NCI-H146 treated with DMSO at 0.1 percent for 48 hours (cell line): ENCODE data around the gene RAB6A.
"Not testable (repeated sequence)": the region's sequence is repeated elsewhere in the genome, so short reads cannot be mapped to it uniquely, and the experiment has no call there.

Experiments
- DNase-seq: peaks from one replicate; lab custom pipeline; 2025; ENCODE audit not compliant: unreplicated experiment; lab: John Stamatoyannopoulos, UW

RAB6A gene

GRCh38 chr11:73760679-73761402 lies at the start of gene RAB6A:
RAB6A (minus strand) TSS chr11:73761074; CDS start chr11:73760635, 439 bp downstream.
- peak; percentile 98 for DNase-seq

GRCh38 chr11:73810637-73811036 lies 49.8 kb upstream of the RAB6A start:
- DNase-seq, result no peak

- no peak for DNase-seq
Measured at GRCh38 chr11:73808052-73808451, 47.2 kb upstream of the RAB6A start.

GRCh38 chr11:73804712-73805111 lies 43.8 kb upstream of the RAB6A start:
- DNase-seq, result peak; percentile 58

- DNase-seq, result no peak
Measured at GRCh38 chr11:73801136-73801535, 40.3 kb upstream of the RAB6A start.

- DNase-seq, result no peak
Measured at GRCh38 chr11:73800276-73800806, 39.5 kb upstream of the RAB6A start.

GRCh38 chr11:73797457-73797856 lies 36.6 kb upstream of the RAB6A start:
- DNase-seq, result no peak

- DNase-seq, result no peak
Measured at GRCh38 chr11:73795925-73796632, 35.2 kb upstream of the RAB6A start.

- peak; percentile 9 for DNase-seq
Measured at GRCh38 chr11:73792584-73792983, 31.7 kb upstream of the RAB6A start.

- DNase-seq, result no peak
Measured at GRCh38 chr11:73789279-73789670, 28.4 kb upstream of the RAB6A start.

- DNase-seq, result peak; percentile 86
Measured at GRCh38 chr11:73787643-73788558, 27.0 kb upstream of the RAB6A start, which contains the start of gene MRPL48. MRPL48 (plus strand) TSS chr11:73787874; CDS start chr11:73787972, 98 bp downstream.

- no peak for DNase-seq
Measured at GRCh38 chr11:73787051-73787642, 26.3 kb upstream of the RAB6A start.

- DNase-seq, result not testable (repeated sequence)
Measured at GRCh38 chr11:73785467-73785866, 24.6 kb upstream of the RAB6A start.

GRCh38 chr11:73784734-73785133 lies 23.9 kb upstream of the RAB6A start:
- no peak for DNase-seq

GRCh38 chr11:73784080-73784634 lies 23.3 kb upstream of the RAB6A start:
- peak; percentile 47 for DNase-seq

- peak; percentile 2 for DNase-seq
Measured at GRCh38 chr11:73783483-73784020, 22.7 kb upstream of the RAB6A start.

- DNase-seq, result no peak
Measured at GRCh38 chr11:73781303-73781702, 20.4 kb upstream of the RAB6A start.

GRCh38 chr11:73779084-73779902 lies 18.4 kb upstream of the RAB6A start:
- peak; percentile 97 for DNase-seq

GRCh38 chr11:73770811-73771210 lies 9.9 kb upstream of the RAB6A start:
- DNase-seq, result not testable (repeated sequence)
